ENCODE results near the gene NUPR1.
A peak's percentile ranks its signal among the peaks of the same experiment; 100 is the strongest.
"Not testable (repeated sequence)": the region's sequence is repeated elsewhere in the genome, so short reads cannot be mapped to it uniquely, and the experiment has no call there.

The NUPR1 gene

GRCh38 chr16:28554634-28555423 is 16.1 kb upstream of the NUPR1 start:
- no peak for DNase-seq

- DNase-seq: peak; percentile 85 to 97 (median 96)
Observed at GRCh38 chr16:28553776-28554633, 15.2 kb upstream of the NUPR1 start, which contains the start of gene SGF29. SGF29 (plus strand) TSS chr16:28553920; CDS start chr16:28581070, 27,150 bp downstream.

GRCh38 chr16:28549301-28549899 is 10.6 kb upstream of the NUPR1 start:
- DNase-seq: peak in 1 of 3 experiments; percentile 15

- DNase-seq: no peak
Observed at GRCh38 chr16:28548306-28548802, 9.6 kb upstream of the NUPR1 start.

GRCh38 chr16:28546626-28547025 is 7.9 kb upstream of the NUPR1 start:
- no peak for DNase-seq

- DNase-seq: not testable (repeated sequence)
Observed at GRCh38 chr16:28545964-28546363, 7.2 kb upstream of the NUPR1 start.

GRCh38 chr16:28544998-28545397 is 6.2 kb upstream of the NUPR1 start:
- no peak for DNase-seq

GRCh38 chr16:28543072-28543471 is 4.3 kb upstream of the NUPR1 start:
- DNase-seq: peak; percentile 31 to 70 (median 33)

GRCh38 chr16:28542646-28543045 is 3.9 kb upstream of the NUPR1 start:
- DNase-seq: no peak

- DNase-seq: no peak
Observed at GRCh38 chr16:28540346-28540745, 1.6 kb upstream of the NUPR1 start.

GRCh38 chr16:28537964-28538732 is 626 bp downstream of the NUPR1 start:
- DNase-seq: no peak

- peak in 2 of 3 experiments; percentile 23 to 46 for DNase-seq
Observed at GRCh38 chr16:28537076-28537475, 1.7 kb downstream of the NUPR1 start.

- no peak for DNase-seq
Observed at GRCh38 chr16:28534542-28535373, 4.0 kb downstream of the NUPR1 start.

GRCh38 chr16:28532940-28533647 is 5.7 kb downstream of the NUPR1 start:
- no peak for DNase-seq

GRCh38 chr16:28531777-28532744 is 6.7 kb downstream of the NUPR1 start:
- DNase-seq: no peak

- no peak for DNase-seq
Observed at GRCh38 chr16:28529124-28529523, 9.7 kb downstream of the NUPR1 start.

- DNase-seq: no peak
Observed at GRCh38 chr16:28528463-28528867, 10.3 kb downstream of the NUPR1 start.

- no peak for DNase-seq
Observed at GRCh38 chr16:28527985-28528384, 10.8 kb downstream of the NUPR1 start.

GRCh38 chr16:28527100-28527785 is 11.5 kb downstream of the NUPR1 start:
- not testable (repeated sequence) for DNase-seq
